ENCODE measurements around the gene PASK.

- TF ChIP-seq CTCF (conservative IDR thresholded peaks at IDR 0.05 in 1 of 2, IDR thresholded peaks at IDR 0.05 in 1 of 2; ENCODE audit: low read depth in 1 of 2, low read length in 2 of 2) (no peak), EZH2 (IDR thresholded peaks at IDR 0.05; ENCODE audit: low read length, missing control alignments) (no peak)
These were observed 9.5 kb downstream of the PASK start for GRCh38 chr2:241139531-241140444.
